SIG-M5 treated with dmso at 0.1 percent for 504 hours (cell line): ENCODE results near the gene HLA-DQA1.
"Not testable (repeated sequence)": the region's sequence is repeated elsewhere in the genome, so short reads cannot be mapped to it uniquely, and the experiment has no call there.

Experiments used
- DNase-seq: peaks from one replicate; lab custom pipeline; 2025; ENCODE audit not compliant: unreplicated experiment; lab: John Stamatoyannopoulos, UW

HLA-DQA1 gene

GRCh38 chr6:32637219-32637880 lies at the start of gene HLA-DQA1:
HLA-DQA1 (plus strand) TSS chr6:32637406; CDS start chr6:32637459, 53 bp downstream.
- DNase-seq = no peak

GRCh38 chr6:32588156-32588555 lies 49.0 kb upstream of the HLA-DQA1 start:
- DNase-seq = no peak

- no peak for DNase-seq
Observed at GRCh38 chr6:32589596-32590449, 47.4 kb upstream of the HLA-DQA1 start, which contains the start of gene HLA-DRB1. HLA-DRB1 (minus strand) TSS chr6:32589848; CDS start chr6:32589742, 106 bp downstream.

- DNase-seq = not testable (repeated sequence)
Observed at GRCh38 chr6:32590713-32591112, 46.5 kb upstream of the HLA-DQA1 start.

GRCh38 chr6:32597024-32597423 lies 40.2 kb upstream of the HLA-DQA1 start:
- DNase-seq = no peak

- DNase-seq = no peak
Observed at GRCh38 chr6:32602383-32602782, 34.8 kb upstream of the HLA-DQA1 start.

- no peak for DNase-seq
Observed at GRCh38 chr6:32603222-32603621, 34.0 kb upstream of the HLA-DQA1 start.

GRCh38 chr6:32603888-32604287 lies 33.3 kb upstream of the HLA-DQA1 start:
- DNase-seq = no peak

GRCh38 chr6:32604434-32604877 lies 32.8 kb upstream of the HLA-DQA1 start:
- DNase-seq = no peak

- DNase-seq = no peak
Observed at GRCh38 chr6:32607263-32607987, 29.8 kb upstream of the HLA-DQA1 start.

GRCh38 chr6:32607988-32608298 lies 29.3 kb upstream of the HLA-DQA1 start:
- no peak for DNase-seq

- no peak for DNase-seq
Observed at GRCh38 chr6:32608362-32608761, 28.8 kb upstream of the HLA-DQA1 start.

GRCh38 chr6:32609391-32609730 lies 27.8 kb upstream of the HLA-DQA1 start:
- no peak for DNase-seq

GRCh38 chr6:32609731-32610640 lies 27.2 kb upstream of the HLA-DQA1 start:
- peak; percentile 82 for DNase-seq

GRCh38 chr6:32610682-32611296 lies 26.4 kb upstream of the HLA-DQA1 start:
- no peak for DNase-seq

GRCh38 chr6:32613475-32613874 lies 23.7 kb upstream of the HLA-DQA1 start:
- DNase-seq = no peak

- no peak for DNase-seq
Observed at GRCh38 chr6:32614366-32615081, 22.7 kb upstream of the HLA-DQA1 start.

- DNase-seq = no peak
Observed at GRCh38 chr6:32615885-32616532, 21.2 kb upstream of the HLA-DQA1 start.

- no peak for DNase-seq
Observed at GRCh38 chr6:32617751-32618150, 19.5 kb upstream of the HLA-DQA1 start.
